HepG2 (cell line): Measurements from ENCODE around the gene KIF25. TPM values are rescaled to one million over a fixed set of nuclear protein-coding genes. Genes with fewer than 3 reads are reported as not detected.

Experiments
- BATF2 ChIP-seq: sonication (generic); formaldehyde crosslinking; IDR thresholded peaks from 2 replicates; pipeline ENCODE4 v1.8.0; 2022; ENCODE audit warnings: mild to moderate bottlenecking, missing genetic modification reagents, moderate library complexity
- GABPB1 ChIP-seq: IDR thresholded peaks from 2 replicates; pipeline ENCODE4 v1.6.1; 2016; ENCODE audit warnings: mild to moderate bottlenecking, missing genetic modification reagents, moderate library complexity, missing compliant biosample characterization
- HHEX ChIP-seq: IDR thresholded peaks from 2 replicates; pipeline ENCODE4 v1.6.1; 2016; ENCODE audit warnings: control low read depth
- HOXA9 ChIP-seq: sonication (generic); formaldehyde crosslinking; IDR thresholded peaks from 2 replicates; pipeline ENCODE4 v1.8.1; 2022; ENCODE audit warnings: missing genetic modification reagents, mild to moderate bottlenecking, moderate library complexity, borderline replicate concordance
- KDM1A ChIP-seq: IDR thresholded peaks from 2 replicates; pipeline ENCODE4 v1.6.1; 2016; ENCODE audit warnings: missing compliant biosample characterization
- MED13 ChIP-seq: sonication (generic); formaldehyde crosslinking; IDR thresholded peaks from 2 replicates; pipeline ENCODE4 v1.5.0; 2020; ENCODE audit warnings: missing genetic modification reagents
- MEIS2 ChIP-seq: sonication (generic); formaldehyde crosslinking; IDR thresholded peaks from 2 replicates; pipeline ENCODE4 v1.9.0; 2021; ENCODE audit warnings: mild to moderate bottlenecking, missing genetic modification reagents
- NR3C1 ChIP-seq: sonication (generic); formaldehyde crosslinking; IDR thresholded peaks from 2 replicates; pipeline ENCODE4 v1.4.0; 2020; ENCODE audit warnings: missing genetic modification reagents
- POLR2AphosphoS2 ChIP-seq: IDR thresholded peaks from 2 replicates; pipeline ENCODE4 v1.6.1; 2011; ENCODE audit warnings: low read depth, low read length, improper control_type of control experiment
- POLR2AphosphoS5 ChIP-seq: IDR thresholded peaks from 2 replicates; pipeline ENCODE4 v1.6.1; 2012; ENCODE audit warnings: low read depth, low read length
- RAD51 ChIP-seq: fragments of 450-650 bp; IDR thresholded peaks from 2 replicates; pipeline ENCODE4 v1.6.1; 2016; ENCODE audit warnings: borderline replicate concordance
- RBFOX2 ChIP-seq: fragments of 200-400 bp; formaldehyde crosslinking; IDR thresholded peaks from 2 replicates; pipeline ENCODE4 v1.6.1; 2017; ENCODE audit warnings: low read depth, mild to moderate bottlenecking, low read length
- ZBTB49 ChIP-seq: sonication (generic); formaldehyde crosslinking; IDR thresholded peaks from 2 replicates; pipeline ENCODE4 v1.4.0; 2020; ENCODE audit warnings: missing genetic modification reagents, borderline replicate concordance
- ZNF10 ChIP-seq: sonication (generic); formaldehyde crosslinking; IDR thresholded peaks from 2 replicates; pipeline ENCODE4 v1.4.0; 2020; ENCODE audit warnings: mild to moderate bottlenecking, low read depth, missing genetic modification reagents, borderline replicate concordance
- ZNF768 ChIP-seq: sonication (generic); formaldehyde crosslinking; IDR thresholded peaks from 2 replicates; pipeline ENCODE4 v1.4.0; 2020; ENCODE audit warnings: missing genetic modification reagents
- ZXDC ChIP-seq: sonication (generic); formaldehyde crosslinking; IDR thresholded peaks from 2 replicates; pipeline ENCODE4 v1.5.0; 2020; ENCODE audit warnings: mild to moderate bottlenecking, missing genetic modification reagents
- polyA plus RNA-seq, 8 experiments: library from polyadenylated mRNA; depleted of rRNA in 3 of 8; stranded (reverse) in 7 of 8; unstranded in 1 of 8; fragments of >200 nt; fragmentation: Illumina TruSeq in 4 of 8; extraction: Trizol in 4 of 8; gene quantifications; 2 replicates each; pipeline versions ENCODE4 v1.2.1 to v1.2.3, GENCODE V29; 2011 to 2016; ENCODE audit warnings: low read depth in 4 of 8, missing spikeins in 1 of 8, mixed read lengths in 1 of 8; ENCODE audit not compliant: insufficient read depth in 1 of 8
- total RNA-seq, 5 experiments: library from RNA; depleted of rRNA; stranded (reverse); fragments of >200 nt; fragmentation: Illumina TruSeq; extraction: Trizol; gene quantifications; 2 replicates each; pipeline ENCODE4 v1.2.3, GENCODE V29; 2016; ENCODE audit warnings: low read depth in 1 of 5

Gene KIF25
- total and polyA plus RNA-seq, 2 of the 13 experiments (the other 11 are each of a cell fraction or from before 2014, with no cell fraction given): not detected

- no peak for TF ChIP-seq BATF2
- no peak for TF ChIP-seq ZXDC (CRISPR knock-in tag)
- peak; percentile 18; the same call in 1 of the 2 replicates for TF ChIP-seq ZNF768 (CRISPR knock-in tag)
- TF ChIP-seq GABPB1 (CRISPR knock-in tag): no peak
- no peak for TF ChIP-seq POLR2AphosphoS2
- no peak for TF ChIP-seq NR3C1 (CRISPR knock-in tag)
- no peak for TF ChIP-seq ZBTB49 (CRISPR knock-in tag)
- TF ChIP-seq MEIS2 (CRISPR knock-in tag): no peak
- no peak for TF ChIP-seq MED13
- no peak for TF ChIP-seq POLR2AphosphoS5
- no peak for TF ChIP-seq HOXA9
- TF ChIP-seq RAD51: no peak
- no peak for TF ChIP-seq HHEX
- TF ChIP-seq RBFOX2: no peak
- no peak for TF ChIP-seq KDM1A (CRISPR knock-in tag)
- no peak for TF ChIP-seq ZNF10 (CRISPR knock-in tag)
Measured at GRCh38 chr6:167977717-167978467, 19.6 kb upstream of the KIF25 start (continued).
